GM12878 (cell line): Measurements from ENCODE around the gene SYCP2. TPM values are rescaled to one million over a fixed set of nuclear protein-coding genes. Genes with fewer than 3 reads are reported as not detected.

Experiments used
- BACH1 ChIP-seq: fragments of 450-650 bp; IDR thresholded peaks from 2 replicates; pipeline ENCODE4 v1.6.1; 2017; ENCODE audit warnings: mild to moderate bottlenecking, borderline replicate concordance
- CBX5 ChIP-seq: sonication (generic); IDR thresholded peaks from 2 replicates; pipeline ENCODE4 v1.6.1; 2016; ENCODE audit warnings: low read depth, moderate library complexity, mild to moderate bottlenecking, inconsistent platforms
- FOXM1 ChIP-seq: IDR thresholded peaks from 2 replicates; pipeline ENCODE4 v1.6.1; 2012; ENCODE audit warnings: low read depth, mild to moderate bottlenecking, inconsistent platforms, low read length, moderate library complexity
- HCFC1 ChIP-seq: fragments of 150-350 bp; IDR thresholded peaks from 2 replicates; pipeline ENCODE4 v1.6.1; 2014; ENCODE audit warnings: low read length
- IKZF1 ChIP-seq: fragments of 450-650 bp; conservative IDR thresholded peaks from 2 replicates; pipeline ENCODE4 v1.6.1; 2017; ENCODE audit warnings: antibody characterized with exemption, mild to moderate bottlenecking
- JUNB ChIP-seq: IDR thresholded peaks from 2 replicates; pipeline ENCODE4 v1.6.1; 2016; ENCODE audit warnings: antibody characterized with exemption, mild to moderate bottlenecking
- KLF5 ChIP-seq: fragments of 450-650 bp; IDR thresholded peaks from 2 replicates; pipeline ENCODE4 v1.6.1; 2014; ENCODE audit warnings: mild to moderate bottlenecking; ENCODE audit not compliant: partially characterized antibody
- MEF2B ChIP-seq: fragments of 450-650 bp; IDR thresholded peaks from 2 replicates; pipeline ENCODE4 v1.6.1; 2018; ENCODE audit warnings: mild to moderate bottlenecking, moderate library complexity; ENCODE audit not compliant: partially characterized antibody, poor library complexity, severe bottlenecking
- NFYA ChIP-seq: IDR thresholded peaks from 2 replicates; pipeline ENCODE4 v1.6.1; 2011; ENCODE audit warnings: low read depth, mild to moderate bottlenecking, low read length, improper control_type of control experiment, borderline replicate concordance
- NFYB ChIP-seq: IDR thresholded peaks from 2 replicates; pipeline ENCODE4 v1.6.1; 2011; ENCODE audit warnings: low read depth, mild to moderate bottlenecking, low read length, improper control_type of control experiment, moderate library complexity; ENCODE audit not compliant: insufficient read depth
- NR2C1 ChIP-seq: fragments of 450-650 bp; IDR thresholded peaks from 2 replicates; pipeline ENCODE4 v1.6.1; 2017; ENCODE audit warnings: antibody characterized with exemption, mild to moderate bottlenecking, moderate library complexity
- NR2C2 ChIP-seq: IDR thresholded peaks from 2 replicates; pipeline ENCODE4 v1.6.1; 2011; ENCODE audit warnings: borderline replicate concordance, low read depth; ENCODE audit not compliant: control insufficient read depth, insufficient read length
- PAX5 ChIP-seq: IDR thresholded peaks from 2 replicates; pipeline ENCODE4 v1.6.1; 2011; ENCODE audit warnings: low read depth, low read length, borderline replicate concordance
- POU2F2 ChIP-seq: IDR thresholded peaks from 3 replicates; pipeline ENCODE4 v1.6.1; 2011; ENCODE audit warnings: low read depth, mild to moderate bottlenecking, low read length, borderline replicate concordance
- SIN3A ChIP-seq: IDR thresholded peaks from 2 replicates; pipeline ENCODE4 v1.6.1; 2012; ENCODE audit warnings: low read depth, low read length, improper control_type of control experiment
- SP1 ChIP-seq: IDR thresholded peaks from one replicate; pipeline ENCODE4 v1.6.1; 2011; ENCODE audit warnings: low read depth, low read length
- SREBF2 ChIP-seq: IDR thresholded peaks from 2 replicates; pipeline ENCODE4 v1.6.1; 2012; ENCODE audit warnings: mild to moderate bottlenecking, low read length
- STAT1 ChIP-seq: fragments of 450-650 bp; conservative IDR thresholded peaks from 2 replicates; pipeline ENCODE4 v1.6.1; 2014; ENCODE audit warnings: antibody characterized with exemption, mild to moderate bottlenecking
- TARDBP ChIP-seq: IDR thresholded peaks from 2 replicates; pipeline ENCODE4 v1.6.1; 2016; ENCODE audit warnings: borderline replicate concordance
- ZBTB11 ChIP-seq: fragments of 450-650 bp; formaldehyde crosslinking; IDR thresholded peaks from 2 replicates; pipeline ENCODE4 v1.5.0; 2022; ENCODE audit warnings: mild to moderate bottlenecking, missing genetic modification characterization
- ZNF384 ChIP-seq: IDR thresholded peaks from 2 replicates; pipeline ENCODE4 v1.6.1; 2012; ENCODE audit warnings: low read depth, mild to moderate bottlenecking, low read length, improper control_type of control experiment, borderline replicate concordance
- polyA plus RNA-seq, 11 experiments: library from polyadenylated mRNA; depleted of rRNA in 4 of 11; unstranded in 6 of 11; stranded (reverse) in 5 of 11; fragments of >200 nt; fragmentation: Nextera tagmentation in 4 of 11; fragmentation: Illumina TruSeq in 1 of 11; extraction: Ambion mirVana in 4 of 11; extraction: Trizol in 1 of 11; gene quantifications; 1 replicate in 1 of 11; 2 replicates in 10 of 11; pipeline versions ENCODE4 v1.2.1 to v1.2.3, GENCODE V29; 2011 to 2016; ENCODE audit warnings: inconsistent platforms in 2 of 11, missing spikeins in 2 of 11, low read depth in 1 of 11
- total RNA-seq, 4 experiments: library from RNA; depleted of rRNA in 3 of 4; stranded (reverse); fragments of >200 nt in 3 of 4; fragmentation: Illumina TruSeq in 1 of 4; extraction: Trizol in 1 of 4; gene quantifications; 2 replicates each; pipeline versions ENCODE4 v1.2.1 to v1.2.3, GENCODE V29; 2013 to 2021
- TF ChIP-seq, protein P1 (sequence below), 3 experiments: IDR thresholded peaks in 2 of 3; conservative IDR thresholded peaks in 1 of 3; 2 replicates each; pipeline ENCODE4 v1.5.1; 2011; ENCODE audit warnings: low read depth in 3 of 3, low read length in 3 of 3, mild to moderate bottlenecking in 3 of 3, control low read depth in 2 of 3, moderate library complexity in 2 of 3, inconsistent platforms in 1 of 3, mixed read lengths in 1 of 3; ENCODE audit not compliant: control insufficient read depth in 2 of 3, insufficient read depth in 1 of 3; ENCODE audit errors: extremely low read depth in 1 of 3
- TF ChIP-seq, protein P2 (sequence below): fragments of 450-650 bp; formaldehyde crosslinking; IDR thresholded peaks from 2 replicates; pipeline ENCODE4 v1.4.0; 2020; ENCODE audit warnings: mild to moderate bottlenecking, moderate library complexity

SYCP2 gene
- total and polyA plus RNA-seq, 10 of the 15 experiments (the other 5 are each of a cell fraction or from before 2014, with no cell fraction given): 0.01 to 0.18 (median 0.09) TPM; not detected in 2

GRCh38 chr20:59933849-59934585, 580 bp upstream of the SYCP2 start (continued):
- TF ChIP-seq KLF5 (peak; percentile 58), TARDBP (no peak), NR2C1 (no peak), MEF2B (no peak), STAT1 (no peak), SP1 (peak; percentile 28), SREBF2 (no peak), POU2F2 (no peak), NFYA (no peak), HCFC1 (no peak), PAX5 (no peak), CBX5 (no peak), ZNF384 (no peak), NR2C2 (no peak), SIN3A (no peak), BACH1 (no peak), NFYB (no peak), ZBTB11 (CRISPR knock-in tag) (no peak), IKZF1 (peak; percentile 59), JUNB (no peak), FOXM1 (no peak)
- TF ChIP-seq, protein P1, sequence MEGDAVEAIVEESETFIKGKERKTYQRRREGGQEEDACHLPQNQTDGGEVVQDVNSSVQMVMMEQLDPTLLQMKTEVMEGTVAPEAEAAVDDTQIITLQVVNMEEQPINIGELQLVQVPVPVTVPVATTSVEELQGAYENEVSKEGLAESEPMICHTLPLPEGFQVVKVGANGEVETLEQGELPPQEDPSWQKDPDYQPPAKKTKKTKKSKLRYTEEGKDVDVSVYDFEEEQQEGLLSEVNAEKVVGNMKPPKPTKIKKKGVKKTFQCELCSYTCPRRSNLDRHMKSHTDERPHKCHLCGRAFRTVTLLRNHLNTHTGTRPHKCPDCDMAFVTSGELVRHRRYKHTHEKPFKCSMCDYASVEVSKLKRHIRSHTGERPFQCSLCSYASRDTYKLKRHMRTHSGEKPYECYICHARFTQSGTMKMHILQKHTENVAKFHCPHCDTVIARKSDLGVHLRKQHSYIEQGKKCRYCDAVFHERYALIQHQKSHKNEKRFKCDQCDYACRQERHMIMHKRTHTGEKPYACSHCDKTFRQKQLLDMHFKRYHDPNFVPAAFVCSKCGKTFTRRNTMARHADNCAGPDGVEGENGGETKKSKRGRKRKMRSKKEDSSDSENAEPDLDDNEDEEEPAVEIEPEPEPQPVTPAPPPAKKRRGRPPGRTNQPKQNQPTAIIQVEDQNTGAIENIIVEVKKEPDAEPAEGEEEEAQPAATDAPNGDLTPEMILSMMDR (IDR thresholded peaks at IDR 0.05 in 2 of 3, conservative IDR thresholded peaks at IDR 0.05 in 1 of 3; ENCODE audit: control insufficient read depth in 2 of 3, extremely low read depth in 1 of 3, insufficient read depth in 1 of 3, low read depth in 3 of 3, low read length in 3 of 3): peak; percentile 81 to 92 (median 85)
- TF ChIP-seq, protein P2, sequence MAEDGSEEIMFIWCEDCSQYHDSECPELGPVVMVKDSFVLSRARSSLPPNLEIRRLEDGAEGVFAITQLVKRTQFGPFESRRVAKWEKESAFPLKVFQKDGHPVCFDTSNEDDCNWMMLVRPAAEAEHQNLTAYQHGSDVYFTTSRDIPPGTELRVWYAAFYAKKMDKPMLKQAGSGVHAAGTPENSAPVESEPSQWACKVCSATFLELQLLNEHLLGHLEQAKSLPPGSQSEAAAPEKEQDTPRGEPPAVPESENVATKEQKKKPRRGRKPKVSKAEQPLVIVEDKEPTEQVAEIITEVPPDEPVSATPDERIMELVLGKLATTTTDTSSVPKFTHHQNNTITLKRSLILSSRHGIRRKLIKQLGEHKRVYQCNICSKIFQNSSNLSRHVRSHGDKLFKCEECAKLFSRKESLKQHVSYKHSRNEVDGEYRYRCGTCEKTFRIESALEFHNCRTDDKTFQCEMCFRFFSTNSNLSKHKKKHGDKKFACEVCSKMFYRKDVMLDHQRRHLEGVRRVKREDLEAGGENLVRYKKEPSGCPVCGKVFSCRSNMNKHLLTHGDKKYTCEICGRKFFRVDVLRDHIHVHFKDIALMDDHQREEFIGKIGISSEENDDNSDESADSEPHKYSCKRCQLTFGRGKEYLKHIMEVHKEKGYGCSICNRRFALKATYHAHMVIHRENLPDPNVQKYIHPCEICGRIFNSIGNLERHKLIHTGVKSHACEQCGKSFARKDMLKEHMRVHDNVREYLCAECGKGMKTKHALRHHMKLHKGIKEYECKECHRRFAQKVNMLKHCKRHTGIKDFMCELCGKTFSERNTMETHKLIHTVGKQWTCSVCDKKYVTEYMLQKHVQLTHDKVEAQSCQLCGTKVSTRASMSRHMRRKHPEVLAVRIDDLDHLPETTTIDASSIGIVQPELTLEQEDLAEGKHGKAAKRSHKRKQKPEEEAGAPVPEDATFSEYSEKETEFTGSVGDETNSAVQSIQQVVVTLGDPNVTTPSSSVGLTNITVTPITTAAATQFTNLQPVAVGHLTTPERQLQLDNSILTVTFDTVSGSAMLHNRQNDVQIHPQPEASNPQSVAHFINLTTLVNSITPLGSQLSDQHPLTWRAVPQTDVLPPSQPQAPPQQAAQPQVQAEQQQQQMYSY: no peak
